Right lobe of liver (tissue), 4 donors: Measurements from ENCODE around the gene ORC5.

Source experiments
- POLR2A ChIP-seq: fragments of 450-650 bp; IDR thresholded peaks from one replicate; pipeline ENCODE4 v1.6.1; 2017; ENCODE audit warnings: antibody characterized with exemption, mild to moderate bottlenecking
- TF ChIP-seq, protein P1 (sequence below), 4 donors: fragments of 200-600 bp in 3 of 4; fragments of 450-650 bp in 1 of 4; IDR thresholded peaks; one replicate each; pipeline versions ENCODE4 v1.5.1 to v1.8.0; 2016 to 2022; ENCODE audit warnings: antibody characterized with exemption in 4 of 4, mild to moderate bottlenecking in 2 of 4
- donor health status: DM: no; HTN: no; CAD: no.
- donor health status: DM: no; HTN: no; CAD: no.
- donor health status: DM: no; HTN: yes; CAD: no.

DNA sequence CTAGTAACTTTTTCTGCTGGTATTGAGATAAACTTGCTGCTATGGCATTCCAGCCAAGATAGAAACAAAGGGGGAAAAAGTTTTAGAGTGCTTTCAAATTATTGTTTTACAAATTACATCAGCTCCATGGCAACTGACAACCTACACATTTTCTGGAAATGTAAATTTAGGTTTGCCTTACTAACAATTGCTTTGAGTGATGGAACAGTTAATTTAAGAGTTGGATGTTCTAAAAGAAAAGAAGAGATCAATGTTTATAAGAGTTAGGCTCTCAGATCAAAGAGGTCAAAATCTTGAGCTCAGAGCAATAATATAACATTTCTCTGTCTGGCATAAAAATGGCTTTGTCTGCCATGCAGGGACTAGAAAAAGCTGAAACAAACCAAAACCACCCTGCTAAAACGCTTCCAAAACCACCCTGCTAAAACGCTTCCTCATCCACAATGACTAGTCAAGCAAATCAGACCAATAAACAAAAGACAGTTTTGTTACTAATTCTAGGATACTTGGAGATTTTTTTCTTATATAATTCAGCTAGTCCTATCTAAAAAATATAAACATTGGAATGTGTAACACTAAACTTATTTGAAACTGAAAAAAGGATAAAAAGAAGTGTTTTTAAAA, 32.3 kb downstream of the ORC5 start:
- TF ChIP-seq POLR2A: no peak
- TF ChIP-seq, protein P1, sequence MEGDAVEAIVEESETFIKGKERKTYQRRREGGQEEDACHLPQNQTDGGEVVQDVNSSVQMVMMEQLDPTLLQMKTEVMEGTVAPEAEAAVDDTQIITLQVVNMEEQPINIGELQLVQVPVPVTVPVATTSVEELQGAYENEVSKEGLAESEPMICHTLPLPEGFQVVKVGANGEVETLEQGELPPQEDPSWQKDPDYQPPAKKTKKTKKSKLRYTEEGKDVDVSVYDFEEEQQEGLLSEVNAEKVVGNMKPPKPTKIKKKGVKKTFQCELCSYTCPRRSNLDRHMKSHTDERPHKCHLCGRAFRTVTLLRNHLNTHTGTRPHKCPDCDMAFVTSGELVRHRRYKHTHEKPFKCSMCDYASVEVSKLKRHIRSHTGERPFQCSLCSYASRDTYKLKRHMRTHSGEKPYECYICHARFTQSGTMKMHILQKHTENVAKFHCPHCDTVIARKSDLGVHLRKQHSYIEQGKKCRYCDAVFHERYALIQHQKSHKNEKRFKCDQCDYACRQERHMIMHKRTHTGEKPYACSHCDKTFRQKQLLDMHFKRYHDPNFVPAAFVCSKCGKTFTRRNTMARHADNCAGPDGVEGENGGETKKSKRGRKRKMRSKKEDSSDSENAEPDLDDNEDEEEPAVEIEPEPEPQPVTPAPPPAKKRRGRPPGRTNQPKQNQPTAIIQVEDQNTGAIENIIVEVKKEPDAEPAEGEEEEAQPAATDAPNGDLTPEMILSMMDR (IDR thresholded peaks at IDR 0.05): no peak
